Ammon's horn (tissue), 1 donor: ENCODE results near the gene HS3ST2.
A peak's percentile ranks its signal among the peaks of the same experiment; 100 is the strongest.
"Not testable (repeated sequence)": the region's sequence is repeated elsewhere in the genome, so short reads cannot be mapped to it uniquely, and the experiment has no call there.

Source experiments
- DNase-seq: peaks from one replicate; pipeline ENCODE4 v3.0.0-alpha.2; 2016; ENCODE audit warnings: low spot score

Gene HS3ST2

GRCh38 chr16:22932032-22932771, 118.2 kb downstream of the HS3ST2 start:
- DNase-seq, result no peak

- DNase-seq, result peak; percentile 31
These were observed 119.2 kb downstream of the HS3ST2 start for GRCh38 chr16:22933173-22933572.

GRCh38 chr16:22934786-22935185, 120.8 kb downstream of the HS3ST2 start:
- no peak for DNase-seq

- DNase-seq, result no peak
These were observed 123.2 kb downstream of the HS3ST2 start for GRCh38 chr16:22937169-22937568.

- no peak for DNase-seq
These were observed 124.7 kb downstream of the HS3ST2 start for GRCh38 chr16:22938647-22939046.

- DNase-seq, result not testable (repeated sequence)
These were observed 125.9 kb downstream of the HS3ST2 start for GRCh38 chr16:22939744-22940363.

GRCh38 chr16:22941970-22942501, 128.1 kb downstream of the HS3ST2 start:
- DNase-seq, result no peak

GRCh38 chr16:22942811-22943210, 128.8 kb downstream of the HS3ST2 start:
- DNase-seq, result no peak

- DNase-seq, result no peak
These were observed 131.4 kb downstream of the HS3ST2 start for GRCh38 chr16:22945361-22945760.

- DNase-seq, result no peak
These were observed 132.5 kb downstream of the HS3ST2 start for GRCh38 chr16:22946433-22946832.

- DNase-seq, result no peak
These were observed 134.2 kb downstream of the HS3ST2 start for GRCh38 chr16:22948058-22948602.

- DNase-seq, result peak; percentile 73
These were observed 134.8 kb downstream of the HS3ST2 start for GRCh38 chr16:22948603-22949368.

GRCh38 chr16:22955461-22956070, 141.6 kb downstream of the HS3ST2 start:
- DNase-seq, result no peak

GRCh38 chr16:22961206-22961605, 147.2 kb downstream of the HS3ST2 start:
- no peak for DNase-seq

GRCh38 chr16:22962905-22963304, 148.9 kb downstream of the HS3ST2 start:
- DNase-seq, result no peak
